ENCODE results near the gene SCYL2.

DNA sequence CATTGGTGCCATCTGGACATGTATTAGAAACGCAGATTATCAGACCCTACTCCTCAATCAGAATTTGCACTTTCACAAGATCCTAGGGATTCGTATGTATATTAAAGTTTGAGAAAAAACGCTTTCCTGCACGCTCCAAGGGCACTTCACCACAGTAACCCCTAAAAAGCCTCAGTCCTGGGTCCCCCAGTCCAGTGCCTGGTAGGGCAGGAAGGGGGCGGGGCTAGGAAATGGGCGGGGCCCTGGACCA, 467 bp upstream of the SCYL2 start:
- TF ChIP-seq, protein P1, sequence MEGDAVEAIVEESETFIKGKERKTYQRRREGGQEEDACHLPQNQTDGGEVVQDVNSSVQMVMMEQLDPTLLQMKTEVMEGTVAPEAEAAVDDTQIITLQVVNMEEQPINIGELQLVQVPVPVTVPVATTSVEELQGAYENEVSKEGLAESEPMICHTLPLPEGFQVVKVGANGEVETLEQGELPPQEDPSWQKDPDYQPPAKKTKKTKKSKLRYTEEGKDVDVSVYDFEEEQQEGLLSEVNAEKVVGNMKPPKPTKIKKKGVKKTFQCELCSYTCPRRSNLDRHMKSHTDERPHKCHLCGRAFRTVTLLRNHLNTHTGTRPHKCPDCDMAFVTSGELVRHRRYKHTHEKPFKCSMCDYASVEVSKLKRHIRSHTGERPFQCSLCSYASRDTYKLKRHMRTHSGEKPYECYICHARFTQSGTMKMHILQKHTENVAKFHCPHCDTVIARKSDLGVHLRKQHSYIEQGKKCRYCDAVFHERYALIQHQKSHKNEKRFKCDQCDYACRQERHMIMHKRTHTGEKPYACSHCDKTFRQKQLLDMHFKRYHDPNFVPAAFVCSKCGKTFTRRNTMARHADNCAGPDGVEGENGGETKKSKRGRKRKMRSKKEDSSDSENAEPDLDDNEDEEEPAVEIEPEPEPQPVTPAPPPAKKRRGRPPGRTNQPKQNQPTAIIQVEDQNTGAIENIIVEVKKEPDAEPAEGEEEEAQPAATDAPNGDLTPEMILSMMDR (IDR thresholded peaks at IDR 0.05 in 8 of 11, conservative IDR thresholded peaks at IDR 0.05 in 3 of 11) = no peak
- no peak for TF ChIP-seq POLR2A (IDR thresholded peaks at IDR 0.05)

All from spleen (tissue), 7 donors.